Measurements from ENCODE around the gene LIPC. TPM values are rescaled to one million over a fixed set of nuclear protein-coding genes. Genes with fewer than 3 reads are reported as not detected.

Gene LIPC
- total and polyA plus RNA-seq, 2 donors (not counting 3 experiments of a cell fraction or from before 2014, with no cell fraction given), result not detected

DNA sequence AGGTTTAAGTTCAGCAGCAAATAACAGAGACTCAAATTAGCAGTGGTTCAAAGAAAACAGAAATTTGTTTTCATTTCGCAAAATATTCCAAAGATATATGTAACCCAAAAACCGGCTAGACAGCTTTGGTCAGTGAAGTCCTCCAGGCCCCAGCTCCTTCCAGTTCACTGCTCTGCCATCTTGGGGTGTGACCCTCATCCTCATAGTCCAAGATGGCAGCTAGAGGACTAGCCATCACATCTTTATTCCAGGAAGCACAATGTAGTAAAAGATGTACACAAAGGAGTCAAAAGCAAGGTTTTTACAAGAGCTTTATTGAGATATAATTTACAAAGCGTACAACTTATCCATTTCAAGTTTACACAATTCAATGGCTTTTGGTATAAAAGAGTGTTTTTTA is 107.1 kb downstream of the LIPC start:
- POLR2A ChIA-PET, result no interaction called here
- Histone ChIP-seq H3K27me3 (ENCODE audit: control insufficient read depth in 2 of 2, insufficient read depth in 2 of 2, low read length in 2 of 2) (peaks cover 2 to 3% of the 10 kb centered on the region in 2 experiments), H3K79me2 (ENCODE audit: control insufficient read depth, insufficient read depth, low read length) (no peaks in the 10 kb centered on the region), H3K4me2 (ENCODE audit: insufficient read depth, low read length) (no peak overlapping the region), H3K4me1 (ENCODE audit: control insufficient read depth, extremely low read depth, insufficient read depth, low read length) (no peaks in the 10 kb centered on the region), H3K4me3 (replicated peaks in 1 of 3; ENCODE audit: insufficient read depth in 1 of 3, low read depth in 1 of 3, low read length in 3 of 3) (no peak overlapping the region), H3K9me1 (replicated peaks; ENCODE audit: control insufficient read depth, extremely low read depth, insufficient read depth, low read length) (no peaks in the 10 kb centered on the region), H3K36me3 (ENCODE audit: control insufficient read depth in 2 of 2, extremely low read depth in 1 of 2, insufficient read depth in 2 of 2, low read length in 2 of 2) (no peaks in the 10 kb centered on the region), H3K9ac (replicated peaks; ENCODE audit: extremely low read depth, insufficient read depth, low read length) (no peak overlapping the region), H3K27ac (ENCODE audit: insufficient read depth, low read depth, low read length) (no peak overlapping the region), H3K9me3 (replicated peaks; ENCODE audit: control insufficient read depth, insufficient read depth, low read length) (no peaks in the 10 kb centered on the region), H4K20me1 (replicated peaks; ENCODE audit: control insufficient read depth, extremely low read depth, insufficient read depth, low read length) (no peaks in the 10 kb centered on the region), H2AFZ (ENCODE audit: low read depth, low read length) (no peak overlapping the region)
- dilution Hi-C loops (cut with MboI; ENCODE audit: extremely low pct_ligation_motif_present, low sequenced_read_pairs), result no loop called here
- CTCF ChIA-PET, result no interaction called here
- no TSS peak for BruUV-seq (replicated peaks)
- DNase-seq (ENCODE audit: low read depth, low spot score), result no peak
- intact Hi-C loops (cut with micrococcal nuclease), result no loop called here
- no peak for TF ChIP-seq POLR2A (IDR thresholded peaks at IDR 0.05; ENCODE audit: low read depth, low read length)
- TF ChIP-seq, protein P1, sequence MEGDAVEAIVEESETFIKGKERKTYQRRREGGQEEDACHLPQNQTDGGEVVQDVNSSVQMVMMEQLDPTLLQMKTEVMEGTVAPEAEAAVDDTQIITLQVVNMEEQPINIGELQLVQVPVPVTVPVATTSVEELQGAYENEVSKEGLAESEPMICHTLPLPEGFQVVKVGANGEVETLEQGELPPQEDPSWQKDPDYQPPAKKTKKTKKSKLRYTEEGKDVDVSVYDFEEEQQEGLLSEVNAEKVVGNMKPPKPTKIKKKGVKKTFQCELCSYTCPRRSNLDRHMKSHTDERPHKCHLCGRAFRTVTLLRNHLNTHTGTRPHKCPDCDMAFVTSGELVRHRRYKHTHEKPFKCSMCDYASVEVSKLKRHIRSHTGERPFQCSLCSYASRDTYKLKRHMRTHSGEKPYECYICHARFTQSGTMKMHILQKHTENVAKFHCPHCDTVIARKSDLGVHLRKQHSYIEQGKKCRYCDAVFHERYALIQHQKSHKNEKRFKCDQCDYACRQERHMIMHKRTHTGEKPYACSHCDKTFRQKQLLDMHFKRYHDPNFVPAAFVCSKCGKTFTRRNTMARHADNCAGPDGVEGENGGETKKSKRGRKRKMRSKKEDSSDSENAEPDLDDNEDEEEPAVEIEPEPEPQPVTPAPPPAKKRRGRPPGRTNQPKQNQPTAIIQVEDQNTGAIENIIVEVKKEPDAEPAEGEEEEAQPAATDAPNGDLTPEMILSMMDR (IDR thresholded peaks at IDR 0.05; ENCODE audit: extremely low read depth in 1 of 2, insufficient read depth in 1 of 2, low read depth in 1 of 2, low read length in 2 of 2), result no peak
- no peak for TF ChIP-seq POLR2AphosphoS5 (IDR thresholded peaks at IDR 0.05; ENCODE audit: insufficient read depth, low read depth, low read length)
- TF ChIP-seq FOS (IDR thresholded peaks at IDR 0.05; ENCODE audit: borderline replicate concordance, insufficient read depth, low read length), result no peak
- TF ChIP-seq JUN (IDR thresholded peaks at IDR 0.05; ENCODE audit: borderline replicate concordance, insufficient read depth, insufficient read length, low read depth), result no peak
- TF ChIP-seq MYC (IDR thresholded peaks at IDR 0.05; ENCODE audit: low read depth, low read length), result no peak
- TF ChIP-seq, protein P2, sequence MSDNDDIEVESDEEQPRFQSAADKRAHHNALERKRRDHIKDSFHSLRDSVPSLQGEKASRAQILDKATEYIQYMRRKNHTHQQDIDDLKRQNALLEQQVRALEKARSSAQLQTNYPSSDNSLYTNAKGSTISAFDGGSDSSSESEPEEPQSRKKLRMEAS (IDR thresholded peaks at IDR 0.05; ENCODE audit: insufficient read depth, insufficient read length), result no peak
- TF ChIP-seq EZH2 (IDR thresholded peaks at IDR 0.05; ENCODE audit: borderline replicate concordance, low read depth, low read length, severe bottlenecking), result no peak
- TF ChIP-seq GATA2 (IDR thresholded peaks at IDR 0.05; ENCODE audit: insufficient read depth, insufficient read length, low read depth, low read length), result no peak
- no peak for FAIRE-seq

Data from endothelial cell of umbilical vein (primary cell).